ENCODE results near the gene EML4.

The EML4 gene

DNA sequence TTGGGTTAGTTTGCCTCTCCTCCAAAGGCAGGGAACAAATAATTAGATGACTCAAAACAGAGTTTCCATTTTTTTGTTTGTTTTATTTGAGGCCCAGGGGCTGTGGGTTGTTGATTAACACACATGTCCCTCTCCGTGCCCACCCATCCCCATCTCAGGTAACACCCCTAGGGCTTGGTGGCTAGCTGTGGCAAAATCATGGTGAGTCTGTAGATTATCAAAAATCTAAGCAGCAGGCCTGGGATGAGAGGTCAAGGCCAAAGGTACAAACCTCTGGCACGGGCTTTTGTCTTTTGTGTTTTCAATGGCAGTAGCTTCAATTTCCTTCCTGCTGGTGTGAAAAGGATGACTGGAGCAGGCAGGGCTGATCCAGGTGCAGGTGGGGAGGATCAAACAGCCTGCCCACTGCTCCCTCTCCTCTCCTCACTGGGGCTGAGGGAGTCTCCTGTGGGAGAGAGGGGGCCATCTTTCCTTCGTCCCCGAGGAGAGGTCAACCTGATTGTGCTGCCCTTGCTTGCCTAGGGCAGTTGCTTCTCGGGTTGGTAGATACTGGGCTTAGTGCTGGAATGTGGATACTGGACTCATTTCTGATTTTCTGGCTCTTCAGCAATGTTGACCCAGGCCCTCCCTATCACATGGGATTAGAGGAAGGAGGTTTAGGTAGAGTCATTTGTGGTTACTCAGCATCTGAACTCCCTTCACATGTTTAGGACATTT is 31.9 kb upstream of the EML4 start:
- no peak for DNase-seq

DNA sequence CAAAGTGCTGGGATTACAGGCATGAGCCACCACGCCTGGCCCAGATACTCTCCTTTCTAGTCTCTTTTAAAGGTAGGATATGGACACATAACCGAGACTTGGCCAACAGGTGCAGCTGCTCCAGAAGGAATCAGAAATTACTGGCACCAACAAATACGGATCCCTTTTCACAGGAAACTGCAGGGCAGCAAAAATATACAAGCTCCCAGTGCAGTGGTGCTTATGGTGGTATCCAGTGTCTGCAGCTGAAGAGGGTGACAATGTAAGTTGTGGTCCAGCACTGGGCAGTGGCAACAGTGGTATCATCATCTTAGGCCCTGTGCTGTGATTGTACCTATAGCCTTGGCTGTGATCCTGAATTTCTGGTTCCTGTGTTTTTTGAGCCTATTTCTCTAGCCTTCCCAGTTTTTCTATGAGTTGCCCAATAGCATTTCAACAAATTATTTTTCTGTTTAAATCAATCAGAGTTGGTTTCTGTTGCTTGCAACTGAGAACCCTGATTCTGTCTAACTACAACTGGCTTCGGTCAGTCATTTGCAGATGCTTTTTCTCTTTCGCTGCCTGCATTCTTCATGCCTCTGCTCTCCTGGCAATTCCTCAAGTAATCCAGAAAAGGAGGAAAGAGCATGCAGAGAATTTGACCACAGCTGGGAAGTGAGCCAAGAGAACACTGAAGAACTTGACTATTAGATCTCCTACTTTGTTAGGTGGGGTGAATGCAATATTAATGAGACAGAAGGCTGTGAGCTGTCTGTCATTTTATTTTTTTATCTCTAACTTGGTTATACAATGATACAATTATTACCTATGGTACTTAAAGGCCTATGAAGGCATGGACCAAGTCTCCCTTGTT is 30.8 kb upstream of the EML4 start:
- DNase-seq = no peak

DNA sequence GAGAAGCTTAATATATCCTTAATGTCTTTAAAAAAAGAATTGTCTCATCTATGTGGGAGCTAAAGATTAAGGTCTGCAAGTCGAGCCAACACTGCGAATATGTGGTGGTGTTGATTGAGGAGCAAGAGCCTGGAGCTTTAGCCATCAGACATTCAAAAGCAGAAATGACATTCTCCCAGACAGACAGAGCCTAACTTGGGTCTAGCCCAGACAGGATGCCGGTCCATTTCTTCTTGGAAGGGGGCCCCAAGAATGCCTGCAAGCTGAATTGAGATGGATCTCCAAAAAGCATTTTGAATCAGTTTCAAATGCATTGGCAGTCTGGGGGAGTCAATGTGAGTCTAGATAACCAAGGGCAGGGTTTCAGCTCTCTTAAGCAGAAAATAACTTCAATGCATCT is 30.1 kb upstream of the EML4 start:
- DNase-seq = no peak

DNA sequence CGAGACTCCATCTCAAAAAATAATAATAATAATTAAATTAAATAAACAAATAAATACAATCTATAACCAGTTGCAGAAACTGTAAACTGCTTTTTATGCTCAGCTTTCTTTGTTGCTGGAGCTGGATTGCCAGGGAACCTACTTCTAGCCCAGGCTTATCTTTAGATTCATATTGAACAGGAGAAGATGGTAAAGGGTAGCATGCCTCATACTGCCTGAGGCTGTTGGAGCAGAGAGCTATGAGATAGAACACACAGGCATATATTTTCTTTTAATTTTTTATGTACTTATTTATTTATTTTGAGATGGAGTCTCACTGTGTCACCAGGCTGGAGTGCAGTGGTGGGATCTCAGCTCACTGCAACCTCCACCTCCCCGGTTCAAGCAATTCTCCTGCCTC is 28.7 kb upstream of the EML4 start:
- DNase-seq = no peak

DNA sequence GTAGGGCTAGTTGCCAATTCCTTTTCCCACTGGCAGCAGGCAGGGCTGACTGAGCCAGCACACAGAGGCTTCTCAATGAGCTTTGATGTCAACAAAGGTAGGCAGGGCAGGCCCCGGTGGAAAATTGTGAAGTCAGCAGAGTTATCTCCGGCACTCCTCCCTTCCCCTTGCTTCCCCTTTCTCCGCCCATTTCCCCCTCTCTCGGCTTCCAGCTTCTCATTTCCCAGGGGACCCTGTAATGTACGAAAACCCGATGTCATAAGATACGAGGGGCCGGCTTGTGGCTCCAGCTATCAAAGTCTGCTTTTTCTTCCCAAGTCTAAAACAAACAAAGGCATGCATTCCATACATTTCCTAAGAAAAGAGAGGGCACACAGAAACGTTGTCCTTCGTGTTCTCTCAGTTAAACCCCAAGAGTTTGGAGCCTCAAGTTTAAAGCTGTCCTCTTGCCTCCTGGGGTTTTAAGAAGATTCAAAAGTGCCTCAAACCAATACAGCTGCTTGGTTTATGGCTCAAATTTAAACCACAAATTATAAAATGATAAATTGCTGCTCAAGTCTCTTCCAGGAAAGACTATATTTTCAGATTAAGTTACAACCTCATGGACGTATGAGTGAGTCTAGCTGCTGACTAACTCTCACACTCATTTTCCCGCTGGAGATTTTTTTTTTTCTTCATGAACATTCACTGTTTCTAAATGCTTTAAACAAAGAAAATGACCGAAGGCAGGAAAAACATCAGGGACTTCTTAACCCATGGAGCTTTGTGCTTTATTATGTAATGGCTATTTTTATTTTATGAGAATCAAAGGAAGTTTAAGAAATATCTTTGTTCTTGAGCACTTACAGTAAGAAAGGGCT is 27.2 kb upstream of the EML4 start:
- no peak for DNase-seq

DNA sequence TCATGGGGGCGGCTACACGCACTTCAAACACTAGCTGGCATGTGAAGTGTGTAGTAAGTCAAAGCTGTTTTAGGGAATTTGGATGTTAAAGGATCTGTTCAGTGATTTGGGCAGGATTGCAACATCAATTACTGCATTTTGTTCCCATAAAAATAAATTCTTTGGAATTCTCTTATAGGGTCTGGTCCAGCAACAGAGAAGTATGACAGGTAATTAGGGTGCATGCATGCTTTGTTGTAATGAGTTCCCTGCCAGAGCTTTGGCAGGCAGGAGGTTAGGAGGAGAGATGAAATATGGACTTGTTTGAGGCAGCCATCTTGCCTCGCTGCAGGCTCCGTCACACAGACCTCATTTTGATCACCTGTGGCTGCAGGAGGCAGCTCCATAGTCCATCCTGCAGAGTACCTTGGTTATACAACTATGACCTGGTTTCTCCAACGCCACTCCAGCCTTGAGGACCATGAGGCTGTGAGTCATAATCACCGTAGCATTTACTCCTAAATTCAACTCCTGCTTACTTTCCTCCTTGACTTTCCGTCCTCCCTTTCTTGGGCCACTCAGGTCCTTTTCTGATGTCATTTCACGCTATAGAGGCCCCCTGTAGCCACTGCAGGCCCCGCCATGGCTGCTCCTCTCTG is 26.5 kb upstream of the EML4 start:
- DNase-seq = no peak

DNA sequence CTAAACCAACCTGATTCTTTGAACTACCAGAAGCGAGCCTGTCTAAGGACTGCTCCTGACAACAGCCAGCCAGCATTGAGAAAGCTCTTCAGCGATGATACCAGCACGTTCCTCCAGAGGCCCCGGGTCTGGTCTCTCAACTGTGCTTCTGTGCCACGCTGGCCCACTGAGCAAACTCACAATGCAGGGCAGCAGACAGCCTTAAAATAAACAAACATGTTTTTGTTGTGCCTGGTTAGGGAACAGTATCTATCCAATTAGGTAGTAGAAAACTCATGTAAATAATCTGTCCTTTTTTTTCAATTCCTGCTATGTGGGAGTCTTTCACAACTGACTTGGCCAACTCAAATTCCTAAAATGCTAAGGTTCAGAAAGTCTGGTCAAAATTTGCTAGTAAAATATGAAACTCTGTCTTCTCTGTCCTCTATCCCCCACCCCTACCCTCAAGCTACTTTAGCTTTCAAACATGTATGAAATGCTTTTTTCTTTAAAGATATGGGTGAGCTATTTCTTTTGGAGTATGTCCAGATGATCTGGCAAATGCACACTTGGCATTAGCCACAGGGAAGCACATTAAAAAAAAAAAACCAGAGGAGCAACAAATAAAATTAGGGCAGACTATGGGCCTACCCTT is 21.4 kb upstream of the EML4 start:
- no peak for DNase-seq

DNA sequence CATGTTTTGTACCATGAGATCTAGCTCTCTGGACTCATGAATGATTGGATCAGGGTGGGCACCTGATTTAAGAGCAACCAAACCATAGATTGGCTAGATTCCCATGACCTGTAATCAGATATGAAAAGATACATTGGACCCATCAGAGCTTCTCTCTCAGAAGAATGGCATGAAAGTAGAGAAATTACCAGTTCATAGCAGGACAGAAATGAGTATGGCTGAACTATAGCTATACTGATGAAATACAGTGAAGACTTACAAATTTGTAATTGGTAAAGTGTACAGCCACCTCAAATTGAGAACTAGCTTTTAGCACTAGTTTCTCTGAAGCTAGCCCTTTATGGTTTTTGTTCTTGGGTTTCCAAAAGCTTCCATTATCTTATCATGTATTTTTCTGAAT is 19.0 kb upstream of the EML4 start:
- no peak for DNase-seq

DNA sequence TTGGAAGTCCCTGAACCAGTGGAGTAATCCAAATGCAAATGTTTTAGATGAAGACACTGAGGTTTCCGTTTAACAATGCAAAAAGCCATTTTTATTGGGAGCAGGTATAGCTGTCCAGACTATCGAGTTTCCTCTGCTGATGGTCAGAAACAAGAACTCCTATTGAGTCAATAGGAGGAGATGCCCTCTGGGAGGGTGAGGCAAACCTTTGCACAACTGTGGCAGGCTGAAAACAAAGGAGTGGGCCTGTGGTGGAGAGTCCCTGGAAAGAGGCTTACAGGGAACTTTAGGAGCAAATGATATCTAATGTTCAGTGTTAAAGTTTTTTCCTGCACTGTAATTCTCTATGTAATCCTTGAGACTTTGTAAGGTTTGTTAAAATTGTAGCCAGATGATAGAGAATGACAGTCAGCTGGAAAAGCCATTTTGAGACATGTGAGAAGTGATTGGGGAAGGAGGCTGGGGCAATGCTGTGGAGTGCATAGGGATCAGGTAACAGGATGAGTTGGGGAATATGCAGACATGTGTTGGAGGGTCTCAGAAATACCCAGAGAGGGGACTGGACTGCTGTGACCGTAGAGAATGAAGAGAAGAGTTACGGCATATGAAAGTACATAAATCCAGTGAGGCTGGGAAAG is 15.1 kb upstream of the EML4 start:
- DNase-seq = no peak

DNA sequence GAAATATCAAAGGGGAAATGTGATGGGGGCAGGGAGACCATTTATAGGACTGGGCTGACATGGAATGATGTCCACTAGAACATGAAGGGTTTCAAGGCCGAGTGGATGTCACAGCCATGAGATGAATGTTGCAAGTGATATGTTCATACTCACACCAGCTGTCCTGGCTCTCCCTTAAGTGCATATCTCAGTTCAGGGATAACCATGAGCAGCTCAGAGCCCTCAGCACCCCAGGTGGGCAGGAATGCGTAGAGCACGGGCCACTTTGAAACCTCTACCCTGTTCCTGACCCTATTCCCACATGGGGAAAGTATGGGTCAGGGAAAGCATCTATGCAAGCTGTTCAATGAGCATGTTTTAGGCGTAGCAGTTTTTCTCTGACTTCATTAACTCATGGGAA is 12.4 kb upstream of the EML4 start:
- no peak for DNase-seq

DNA sequence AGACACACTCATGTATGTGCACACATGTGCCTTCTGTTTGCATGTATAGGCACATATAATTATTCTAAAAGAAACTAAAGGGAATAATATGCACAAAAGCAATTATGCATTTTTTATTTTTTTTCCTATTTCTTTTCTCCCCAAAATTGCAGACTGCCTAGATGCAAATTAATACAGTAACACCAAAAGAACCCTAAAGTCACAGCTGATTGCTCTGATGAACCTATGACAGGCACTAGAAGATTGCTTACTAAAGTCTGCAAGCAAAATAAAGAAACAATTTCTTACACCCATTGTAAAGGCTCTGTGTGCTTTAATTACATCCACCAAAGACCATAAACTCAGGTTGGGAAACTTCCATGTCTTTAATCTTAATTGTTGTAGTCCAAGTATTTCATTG is 7.7 kb upstream of the EML4 start:
- DNase-seq = no peak

DNA sequence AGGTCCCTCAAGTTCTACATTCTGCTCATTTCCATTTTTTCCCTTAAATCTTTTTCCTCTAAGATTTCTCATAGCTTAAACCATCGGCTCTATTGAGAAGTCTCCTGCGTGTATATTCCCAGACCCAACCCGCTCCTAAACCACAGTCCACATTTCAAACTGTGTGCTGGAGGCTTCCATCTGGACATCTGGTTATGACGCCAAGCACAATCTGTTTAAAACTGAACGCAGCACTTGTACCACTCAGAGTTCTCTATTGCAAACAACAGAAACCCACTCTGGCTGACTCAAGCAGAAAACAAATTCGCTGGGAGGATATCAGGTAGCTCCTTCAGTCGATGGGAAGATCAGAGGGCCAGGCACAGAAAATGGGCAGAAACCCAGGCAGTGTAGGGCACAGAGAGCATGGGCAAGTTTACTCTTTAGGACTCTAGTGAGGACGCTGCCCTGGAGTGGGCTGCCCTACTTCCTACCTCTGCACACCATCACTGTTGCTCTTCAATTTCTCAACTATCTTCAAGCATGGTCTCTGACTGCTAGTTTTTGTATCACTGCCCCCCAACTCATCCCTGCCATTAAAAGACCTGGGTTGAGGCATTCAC is 5.6 kb upstream of the EML4 start:
- DNase-seq = no peak

DNA sequence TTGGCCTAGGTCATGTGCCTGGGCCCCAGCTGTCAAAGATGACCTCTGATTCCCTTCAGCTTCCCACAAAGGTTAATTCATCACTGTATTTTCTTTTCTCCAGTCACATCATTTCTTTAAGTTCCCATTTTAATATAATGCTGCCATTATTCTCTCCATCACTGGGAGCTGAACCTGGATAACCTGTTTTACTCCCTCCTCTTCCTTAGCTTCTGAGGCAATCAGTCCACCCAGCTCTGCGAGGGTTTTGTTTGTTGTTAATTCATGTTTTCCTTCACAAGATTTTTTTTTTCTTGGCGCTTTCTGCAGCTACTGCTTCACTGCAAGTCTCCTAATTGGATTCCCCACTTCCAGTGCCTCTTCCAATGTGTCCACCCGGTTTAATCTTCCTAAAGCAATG is 5.1 kb upstream of the EML4 start:
- no peak for DNase-seq

DNA sequence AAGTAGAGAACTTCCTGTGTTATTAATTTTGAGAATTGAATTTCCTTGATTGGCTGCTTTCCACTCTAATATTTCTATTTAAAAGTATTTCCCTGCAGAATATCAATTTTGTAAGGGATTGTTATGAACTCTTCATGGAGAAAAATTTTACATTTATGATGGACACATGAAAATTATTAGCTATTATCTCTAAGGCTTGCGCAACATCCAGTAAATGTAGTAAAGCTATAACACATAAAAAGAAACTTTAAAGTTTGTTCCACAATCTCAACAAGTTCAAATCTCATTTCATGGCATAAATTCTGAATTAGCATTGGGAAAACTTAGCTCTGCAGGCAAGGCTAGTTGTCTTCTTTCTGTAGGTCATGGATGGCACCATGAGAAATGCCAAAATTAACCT is 4.2 kb upstream of the EML4 start:
- DNase-seq = no peak

DNA sequence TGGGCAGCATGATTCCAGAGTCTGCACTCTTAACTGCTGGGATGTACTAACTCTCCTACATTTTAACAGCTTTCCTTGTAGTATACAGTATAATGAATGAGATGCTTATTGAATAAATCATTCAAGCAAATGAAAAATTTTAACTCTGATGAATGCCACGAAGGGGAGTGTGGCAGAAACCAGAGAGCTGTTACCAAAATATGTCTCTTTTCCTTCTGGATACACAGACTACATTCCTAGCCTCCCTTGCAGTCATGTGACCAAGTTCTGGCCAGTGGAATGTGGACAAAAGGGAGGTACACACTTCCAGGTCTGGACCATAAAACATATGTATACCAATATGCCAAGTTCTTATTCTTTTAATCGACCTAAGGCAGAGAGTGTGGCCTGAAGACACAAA is 1.7 kb upstream of the EML4 start:
- DNase-seq = no peak

DNA sequence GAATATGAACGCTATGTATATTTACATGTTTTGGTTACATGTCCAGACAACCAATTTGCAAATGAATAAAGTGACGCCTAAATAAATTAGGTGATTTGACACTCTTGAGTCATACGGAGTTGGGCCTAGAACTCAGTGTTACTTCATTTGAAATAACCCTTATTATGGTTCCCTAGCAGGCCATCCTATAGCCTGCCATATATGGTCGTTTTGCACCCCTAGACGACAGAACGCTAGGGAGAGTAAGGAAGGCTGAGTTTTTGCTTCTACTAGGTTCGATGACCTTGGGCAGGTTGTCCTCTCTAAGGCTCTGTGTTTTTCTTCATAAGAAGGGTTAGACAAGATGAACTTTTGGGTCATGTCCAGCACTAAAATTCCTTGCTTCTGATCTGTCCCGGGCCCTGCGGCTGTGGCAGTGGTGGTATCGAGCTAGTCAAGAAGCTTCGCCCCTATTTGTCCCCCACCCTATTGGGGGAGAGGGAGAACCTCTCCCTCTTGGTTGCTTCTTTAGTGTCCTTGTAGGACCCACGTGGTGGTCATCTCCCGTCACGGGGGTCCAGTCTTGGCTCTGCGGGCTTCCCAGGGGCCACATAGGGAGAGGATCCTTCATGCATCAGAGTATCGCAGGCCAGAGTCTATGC is 574 bp upstream of the EML4 start:
- no peak for DNase-seq

DNA sequence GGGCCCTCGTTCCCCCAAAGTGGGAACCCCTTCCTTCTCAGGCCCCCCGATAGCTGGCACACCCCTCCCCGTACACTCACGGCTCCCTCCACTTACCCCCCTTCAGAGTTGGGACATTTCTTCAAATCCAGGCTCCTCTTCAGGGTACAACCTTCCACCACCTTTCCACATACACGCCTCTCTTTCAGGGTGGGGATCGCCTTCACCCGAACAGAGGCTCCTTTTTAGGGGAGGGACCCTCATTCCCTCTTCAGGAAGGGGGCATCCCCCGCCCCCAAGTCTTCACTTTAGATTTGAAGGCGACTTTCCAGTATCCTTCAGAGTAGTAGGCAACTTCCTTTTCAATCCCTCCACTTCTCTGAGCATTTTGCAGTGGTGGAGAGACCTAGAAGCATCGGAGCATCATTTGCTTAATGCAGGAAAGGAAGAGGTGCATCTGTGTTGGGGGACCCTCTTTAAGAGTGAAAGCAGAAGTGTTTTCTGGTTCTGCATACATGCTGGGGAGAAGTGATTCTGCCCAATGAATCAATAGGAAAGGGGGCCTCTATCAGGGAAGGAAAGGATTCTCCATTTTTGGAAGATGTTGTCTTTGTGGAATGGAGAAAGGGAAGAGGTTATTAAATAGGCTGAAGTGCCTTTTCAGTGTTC is 845 bp downstream of the EML4 start:
- no peak for DNase-seq

DNA sequence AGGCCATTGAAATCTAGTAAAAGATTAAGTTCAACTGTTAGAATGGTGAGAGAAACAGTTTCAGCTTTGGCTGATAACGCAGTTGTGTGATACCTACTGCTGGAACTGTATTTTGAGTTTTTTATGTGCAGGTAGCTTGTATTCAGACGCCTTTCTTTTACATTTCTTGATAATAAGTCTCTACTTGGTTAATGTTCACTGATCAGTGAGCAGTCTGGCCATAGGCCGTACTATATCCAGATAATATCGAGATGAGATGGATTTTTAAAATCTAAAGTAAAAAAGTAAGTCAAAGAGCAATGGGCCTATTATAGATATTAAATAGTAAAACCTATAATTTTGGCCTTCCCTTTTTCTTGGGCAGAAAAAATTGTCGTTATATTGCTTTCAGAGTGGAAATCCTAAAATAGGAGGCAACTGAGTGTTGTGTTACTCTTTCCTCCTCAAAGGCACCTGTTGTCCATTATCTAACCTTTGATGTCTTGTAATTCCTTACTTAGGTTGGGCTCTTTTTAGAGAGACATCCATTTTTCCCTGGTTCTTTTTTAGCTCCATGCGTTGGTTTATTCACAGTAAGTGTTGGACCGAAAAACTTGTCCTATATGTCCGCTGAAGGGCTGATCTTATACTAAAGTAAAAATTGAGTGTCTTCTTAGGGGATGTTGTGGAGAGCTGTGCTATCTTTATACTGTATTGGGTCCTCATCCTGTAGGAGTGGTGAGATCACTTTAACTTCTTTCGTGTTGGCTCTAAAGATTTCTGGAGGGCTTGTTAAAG is 1.7 kb downstream of the EML4 start:
- no peak for DNase-seq

DNA sequence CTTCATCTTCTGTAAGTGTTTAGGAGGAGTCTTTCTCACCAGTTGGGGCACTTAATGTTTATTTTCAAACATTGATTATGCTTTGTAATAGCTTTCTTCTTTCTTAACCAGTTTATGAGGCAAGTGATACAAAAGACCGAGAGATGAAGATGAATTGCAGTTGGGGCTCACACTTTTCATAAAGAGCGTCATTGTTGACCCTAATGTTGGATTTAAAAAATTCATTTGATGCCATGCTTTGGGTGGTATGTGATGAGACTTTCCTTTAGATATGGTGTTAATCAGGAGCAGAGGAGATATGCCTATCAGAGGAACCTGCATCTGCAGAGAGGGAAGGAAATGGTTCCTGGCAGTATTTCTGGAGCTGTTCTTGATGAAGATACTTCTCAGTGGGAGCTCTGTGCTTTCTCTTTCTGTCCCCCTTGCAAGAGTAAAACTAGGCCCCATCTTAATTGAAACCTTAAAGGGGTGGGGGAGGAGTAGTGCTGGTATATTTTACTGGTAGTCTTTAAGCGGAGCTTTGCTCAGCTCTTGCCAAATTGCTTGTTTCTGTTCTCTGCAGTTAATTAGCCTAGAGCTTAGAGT is 2.3 kb downstream of the EML4 start:
- DNase-seq = no peak

Measured in NCI-H1417 treated with DMSO at 0.1 percent for 48 hours (cell line).